KOPT-K1 (cell line): Measurements from ENCODE around the gene OSBPL7.

Source experiments
- H3K27ac ChIP-seq: fragments of 200-600 bp; sonication (generic); 2 replicates; pipeline ENCODE4 v1.5.1; 2016; ENCODE audit warnings: antibody characterized with exemption, mild to moderate bottlenecking, low read depth, low read length; ENCODE audit not compliant: poor library complexity, severe bottlenecking
- H3K36me3 ChIP-seq: fragments of 200-600 bp; sonication (generic); 2 replicates; pipeline ENCODE4 v1.5.1; 2017; ENCODE audit warnings: antibody characterized with exemption, mild to moderate bottlenecking, low read length, moderate library complexity; ENCODE audit not compliant: insufficient read depth
- H3K9me3 ChIP-seq: fragments of 200-600 bp; sonication (generic); 2 replicates; pipeline ENCODE4 v1.5.1; 2017; ENCODE audit warnings: antibody characterized with exemption, low read length, mild to moderate bottlenecking; ENCODE audit not compliant: insufficient read depth, poor library complexity, severe bottlenecking

Gene OSBPL7

DNA sequence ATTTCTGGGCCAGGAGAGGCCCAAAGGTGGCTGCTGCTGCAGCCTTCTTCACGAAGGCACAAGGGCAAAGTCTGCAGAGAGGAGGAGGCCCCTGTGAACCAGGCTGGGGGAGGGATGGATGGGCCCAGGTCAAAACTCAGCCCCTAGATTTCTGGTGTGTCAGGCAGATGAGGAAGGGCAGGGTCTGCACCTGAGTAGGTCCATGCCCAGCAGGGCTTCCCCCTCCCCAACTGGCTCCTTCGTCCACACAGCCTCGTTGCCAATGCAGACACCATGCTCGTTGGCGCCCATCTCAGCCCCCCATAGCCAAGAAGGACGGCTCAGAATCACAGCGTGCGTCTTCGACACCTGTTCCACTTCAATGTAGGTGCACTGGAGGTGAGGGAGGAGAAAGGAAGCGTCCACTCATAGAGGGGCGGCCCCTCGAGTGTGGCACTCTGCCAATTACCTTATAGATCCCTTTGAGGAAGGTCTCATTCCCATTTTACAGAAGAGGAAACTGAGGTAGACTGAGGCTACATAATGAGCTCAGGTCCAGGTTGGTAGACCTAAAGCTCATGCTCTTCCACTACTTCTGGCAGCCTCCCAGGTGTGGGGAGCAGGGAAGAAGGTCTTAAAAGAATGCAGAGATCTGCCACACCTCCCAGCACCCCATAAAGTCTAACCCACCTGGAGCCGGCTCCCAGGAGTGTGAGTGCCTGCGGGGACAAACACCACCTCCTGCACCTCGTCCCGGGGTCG, 18.6 kb upstream of the OSBPL7 start:
- Histone ChIP-seq H3K27ac (peak overlapping the region; percentile 56), H3K36me3 (peaks cover 30% of the 10 kb centered on the region; the same call in 1 of the 2 replicates), H3K9me3 (no peaks in the 10 kb centered on the region)

DNA sequence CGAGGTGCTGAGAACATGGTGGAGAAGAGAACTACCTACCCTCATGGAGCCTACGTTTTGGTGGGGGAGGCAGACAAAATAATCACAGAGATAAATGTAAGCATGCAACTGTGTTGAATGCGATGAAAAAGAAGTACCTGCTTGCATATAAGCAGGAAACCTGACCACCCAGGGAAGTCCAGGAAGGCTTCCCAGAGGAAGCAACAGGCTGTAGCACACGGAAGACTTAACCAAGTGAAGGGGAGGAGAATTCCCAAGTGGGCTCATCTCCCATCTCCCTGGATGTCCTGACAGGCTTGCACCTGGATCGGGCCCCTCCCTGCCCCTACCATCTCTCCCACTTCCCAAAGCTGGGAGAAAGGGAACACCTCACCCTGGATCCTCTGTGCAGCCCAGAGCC, 17.5 kb upstream of the OSBPL7 start:
- H3K9me3 ChIP-seq, result no peaks in the 10 kb centered on the region
- no peak overlapping the region for H3K27ac ChIP-seq
- peaks cover 31% of the 10 kb centered on the region; the same call in 1 of the 2 replicates for H3K36me3 ChIP-seq

DNA sequence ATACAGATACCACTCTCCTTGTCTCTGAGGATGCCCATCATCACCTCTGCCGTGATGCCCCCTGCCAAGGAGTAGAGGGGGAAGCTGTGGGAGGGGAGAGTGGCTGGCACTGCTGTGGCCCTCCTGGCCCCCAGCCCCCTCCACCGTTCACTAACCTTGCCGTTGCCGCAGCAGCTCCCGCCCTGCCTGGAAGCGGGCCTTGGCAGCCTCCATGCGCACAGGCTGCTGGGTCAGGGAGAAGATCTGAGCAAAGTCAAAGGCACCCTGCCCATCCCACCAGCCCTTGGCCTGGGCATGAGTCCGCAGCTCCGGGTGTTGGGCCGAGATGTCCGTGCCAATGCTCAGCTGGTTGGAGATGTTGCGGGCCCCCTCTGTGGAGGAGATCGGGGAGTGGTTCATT, 17.0 kb upstream of the OSBPL7 start:
- no peaks in the 10 kb centered on the region for H3K9me3 ChIP-seq
- no peak overlapping the region for H3K27ac ChIP-seq
- peaks cover 31% of the 10 kb centered on the region; the same call in 1 of the 2 replicates for H3K36me3 ChIP-seq

DNA sequence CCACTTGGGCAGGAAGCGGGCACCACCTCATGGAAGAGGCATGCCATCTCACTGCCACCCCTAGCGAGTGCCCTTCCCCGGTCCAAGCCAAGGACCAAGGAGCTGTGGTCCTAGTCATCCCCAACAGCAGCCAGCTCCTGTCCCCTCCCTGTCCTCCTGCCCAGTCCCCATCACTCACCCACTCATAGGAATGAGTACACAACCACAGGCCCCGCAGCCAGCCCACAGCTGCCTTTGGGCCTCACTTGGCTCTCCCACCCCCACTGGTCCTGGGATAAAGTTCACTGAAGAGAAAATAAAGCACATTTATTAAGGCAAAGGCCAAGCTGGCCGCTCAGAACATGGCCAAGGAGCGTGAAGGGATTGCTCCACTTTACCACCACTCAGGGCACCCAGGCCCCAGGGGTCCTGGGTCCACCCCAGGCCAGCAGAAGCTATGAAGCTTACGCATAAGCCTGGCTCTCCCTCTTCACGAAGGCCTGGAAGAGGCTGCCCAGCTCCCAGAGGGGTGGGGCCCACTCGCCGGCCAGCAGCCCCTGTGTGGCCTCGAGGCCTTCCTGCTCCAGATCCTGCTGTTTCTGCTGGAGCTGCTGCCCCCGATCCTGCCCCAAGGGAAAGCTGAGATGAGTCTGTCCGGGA, 15.9 kb upstream of the OSBPL7 start:
- Histone ChIP-seq H3K27ac (no peak overlapping the region), H3K36me3 (peaks cover 31% of the 10 kb centered on the region; the same call in 1 of the 2 replicates)

DNA sequence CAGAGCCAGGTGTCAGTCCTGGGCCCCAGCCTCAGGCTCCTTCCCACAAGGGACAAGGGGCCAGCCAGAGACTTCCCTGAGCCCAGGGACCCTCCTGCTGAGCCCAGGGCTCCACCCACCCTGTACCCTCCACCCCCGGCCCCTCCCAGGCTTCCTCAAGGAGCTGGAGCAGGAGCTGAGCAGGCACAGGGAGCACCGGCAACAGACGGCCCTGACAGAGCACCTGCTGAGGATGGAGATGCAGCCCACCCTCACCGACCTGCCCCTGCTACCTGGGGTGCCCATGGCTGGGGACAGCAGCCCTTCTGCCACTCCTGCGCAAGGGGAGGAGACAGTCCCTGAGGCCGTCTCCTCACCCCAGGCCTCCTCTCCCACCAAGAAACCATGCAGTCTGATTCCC, 15.0 kb upstream of the OSBPL7 start:
- Histone ChIP-seq H3K9me3 (no peaks in the 10 kb centered on the region), H3K27ac (no peak overlapping the region), H3K36me3 (peaks cover 31% of the 10 kb centered on the region; the same call in 1 of the 2 replicates)

More for the DNA sequence above, 15.9 kb upstream of the OSBPL7 start:
- no peaks in the 10 kb centered on the region for H3K9me3 ChIP-seq

DNA sequence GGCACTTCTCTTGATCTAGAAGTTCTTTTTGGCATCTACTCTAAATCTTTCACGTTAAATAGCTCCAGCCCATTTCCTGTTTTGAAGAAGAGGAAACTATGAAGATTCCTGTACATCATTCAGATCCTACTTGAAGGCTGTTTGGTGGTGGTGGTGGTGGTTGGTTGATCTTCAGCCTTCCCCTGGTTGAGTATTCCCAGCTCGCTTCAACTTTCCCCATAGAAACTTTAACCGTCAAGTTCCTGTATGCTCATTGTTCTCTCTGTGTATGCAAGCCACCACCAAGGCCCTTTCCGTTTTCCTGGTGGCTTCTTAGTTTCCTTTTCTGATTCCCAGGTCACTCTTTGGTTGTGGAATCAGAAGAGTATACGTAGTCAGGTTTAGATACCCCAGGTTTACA, 13.2 kb upstream of the OSBPL7 start:
- no peaks in the 10 kb centered on the region for H3K9me3 ChIP-seq
- H3K36me3 ChIP-seq, result peaks cover 31% of the 10 kb centered on the region; the same call in 1 of the 2 replicates
- no peak overlapping the region for H3K27ac ChIP-seq

DNA sequence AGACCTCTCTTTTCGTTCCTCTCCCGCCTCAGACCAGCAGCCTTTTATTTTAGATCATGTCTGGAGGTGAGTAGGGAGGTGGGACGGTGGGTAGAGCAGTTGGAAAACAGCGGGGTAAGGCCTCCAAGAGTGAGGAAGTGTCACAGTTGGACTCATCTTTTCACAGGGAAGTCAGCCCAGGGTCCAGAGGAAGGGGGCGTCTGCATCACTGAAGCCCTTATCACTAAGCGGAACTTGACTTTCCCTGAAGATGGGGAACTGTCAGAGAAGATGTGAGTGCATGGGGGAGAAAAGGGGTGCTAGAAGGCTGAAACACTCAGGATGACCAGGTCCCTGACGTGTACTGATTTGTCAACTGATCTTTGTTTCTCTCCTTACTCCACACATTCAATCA, 10.3 kb upstream of the OSBPL7 start:
- peak overlapping the region; percentile 82 for H3K27ac ChIP-seq

DNA sequence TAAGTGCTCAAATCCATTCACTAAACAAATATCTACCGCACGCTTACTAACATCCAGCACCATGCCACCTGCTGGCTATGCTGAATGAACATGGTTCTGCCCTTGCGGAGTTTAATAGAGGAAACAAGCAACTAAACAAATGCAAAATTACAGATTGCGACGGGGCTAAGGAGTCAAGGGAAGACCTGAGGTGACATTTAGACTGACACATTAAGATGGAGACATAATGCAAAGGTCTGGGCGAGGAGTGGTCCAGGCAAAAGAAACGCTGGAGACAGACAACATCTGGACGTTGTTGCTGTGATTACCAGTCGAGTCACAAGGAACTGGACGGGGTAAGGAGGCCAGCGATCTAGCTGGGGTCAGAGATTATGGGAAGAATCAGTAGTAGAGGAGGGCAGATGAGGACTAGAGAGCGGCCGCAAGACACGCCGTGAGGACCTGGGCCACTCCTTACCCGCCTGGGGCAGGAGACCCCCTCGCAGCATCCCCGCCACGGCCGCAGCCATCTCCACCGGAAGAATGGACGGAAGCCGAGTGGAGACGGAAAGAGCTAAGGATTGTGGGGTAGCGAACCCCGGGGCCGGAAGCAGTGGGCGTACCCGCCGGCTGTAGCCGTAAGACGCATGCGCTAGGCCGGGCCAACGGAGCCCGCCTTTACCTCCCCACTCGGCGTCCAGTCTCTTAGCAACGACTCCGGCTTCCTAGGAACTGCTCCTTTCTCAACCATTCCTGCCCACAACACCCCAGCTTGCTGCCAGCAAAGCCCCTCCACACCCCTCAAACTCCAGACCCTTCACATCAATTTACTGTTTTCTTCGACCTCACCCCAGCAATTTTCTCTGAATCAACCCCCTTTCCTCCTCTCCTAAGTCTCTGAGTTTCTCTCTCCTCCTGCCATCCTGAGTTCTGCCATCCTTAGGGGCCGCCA, 9.7 kb upstream of the OSBPL7 start, which contains the start of the genes LRRC46 and MRPL10:
LRRC46 (plus strand) TSS at position 668 of the 931 bp plus-strand sequence. CDS start 320 bp downstream, outside the sequence.
MRPL10 (minus strand) TSS at position 539 of the 931 bp plus-strand sequence; CDS start at position 509, 30 bp downstream.
- peaks cover 39% of the 10 kb centered on the region for H3K36me3 ChIP-seq
- peak within 1 kb of the TSS; percentile 82 for H3K27ac ChIP-seq
- no peaks in the 10 kb centered on the region for H3K9me3 ChIP-seq

More for the DNA sequence above, 10.3 kb upstream of the OSBPL7 start:
- peaks cover 35% of the 10 kb centered on the region for H3K36me3 ChIP-seq
- no peaks in the 10 kb centered on the region for H3K9me3 ChIP-seq

DNA sequence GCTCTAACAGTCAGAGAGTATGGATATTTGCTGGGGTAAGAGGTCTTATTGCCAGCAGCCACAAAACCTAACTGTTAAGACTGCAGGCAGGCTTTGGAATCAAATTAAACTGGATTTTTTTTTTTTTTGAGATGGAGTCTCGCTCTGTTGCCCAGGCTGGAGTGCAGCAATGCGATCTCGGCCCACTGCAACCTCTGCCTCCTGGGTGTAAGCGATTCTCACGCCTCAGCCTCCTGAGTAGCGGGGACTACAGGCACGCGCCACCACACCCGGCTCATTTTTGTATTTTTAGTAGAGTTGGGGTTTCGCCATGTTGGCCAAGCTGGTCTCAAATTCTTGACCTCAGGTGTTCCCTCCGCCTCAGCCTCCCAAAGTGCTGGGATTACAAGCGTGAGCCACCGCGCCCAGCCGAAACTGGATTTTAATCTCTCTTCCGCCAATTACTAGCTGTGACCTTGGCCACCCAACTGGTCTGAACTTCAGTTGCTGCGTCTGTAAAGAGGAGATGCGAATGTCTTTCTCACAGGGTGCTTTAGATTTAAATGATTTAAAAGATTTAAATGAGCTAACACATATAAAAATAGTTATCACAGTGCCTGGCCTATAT, 8.9 kb upstream of the OSBPL7 start:
- H3K36me3 ChIP-seq, result peaks cover 39% of the 10 kb centered on the region
- H3K27ac ChIP-seq, result peak overlapping the region; percentile 82
- H3K9me3 ChIP-seq, result no peaks in the 10 kb centered on the region

DNA sequence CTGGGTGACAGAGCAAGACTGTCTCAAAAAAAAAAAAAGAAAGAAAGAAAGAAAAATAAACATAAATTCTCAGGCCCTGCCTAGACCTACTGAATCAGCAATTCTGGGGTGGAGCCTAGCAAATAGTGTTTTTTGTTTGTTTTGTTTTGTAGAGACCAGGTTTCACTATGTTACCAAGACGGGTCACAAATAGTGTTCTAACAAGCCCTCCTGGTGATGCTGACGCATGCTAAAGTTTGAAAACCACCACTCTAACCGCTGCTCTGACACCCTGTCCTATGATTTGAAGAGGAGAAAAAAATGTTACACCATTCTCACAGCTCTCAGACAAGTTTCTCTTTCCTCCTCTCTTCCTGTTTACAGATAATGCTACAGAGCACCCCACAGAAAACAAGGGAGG, 8.3 kb upstream of the OSBPL7 start:
- no peaks in the 10 kb centered on the region for H3K9me3 ChIP-seq
- no peak overlapping the region for H3K27ac ChIP-seq
- peaks cover 41% of the 10 kb centered on the region for H3K36me3 ChIP-seq

DNA sequence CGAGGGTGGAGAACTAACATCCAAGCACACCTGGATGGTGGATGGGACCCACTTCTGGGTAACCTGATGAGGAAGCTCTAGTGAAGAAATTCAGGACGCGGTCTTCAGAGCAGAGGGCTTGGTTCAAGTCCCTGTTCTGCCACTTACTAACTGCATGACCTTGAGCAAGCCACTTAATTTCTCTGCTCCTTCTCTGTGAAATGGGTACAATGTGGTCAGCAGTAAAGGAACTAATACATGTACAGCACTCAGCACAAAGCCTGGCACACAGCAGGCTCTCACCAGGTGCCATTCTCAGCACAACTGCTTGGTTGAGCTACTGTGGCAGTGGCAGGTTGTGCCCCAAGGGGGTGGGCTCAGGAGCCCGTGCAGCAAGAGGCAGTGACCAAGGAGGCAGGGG, 1.9 kb upstream of the OSBPL7 start:
- H3K36me3 ChIP-seq, result peaks cover 58% of the 10 kb centered on the region
- no peaks in the 10 kb centered on the region for H3K9me3 ChIP-seq
- no peak overlapping the region for H3K27ac ChIP-seq

DNA sequence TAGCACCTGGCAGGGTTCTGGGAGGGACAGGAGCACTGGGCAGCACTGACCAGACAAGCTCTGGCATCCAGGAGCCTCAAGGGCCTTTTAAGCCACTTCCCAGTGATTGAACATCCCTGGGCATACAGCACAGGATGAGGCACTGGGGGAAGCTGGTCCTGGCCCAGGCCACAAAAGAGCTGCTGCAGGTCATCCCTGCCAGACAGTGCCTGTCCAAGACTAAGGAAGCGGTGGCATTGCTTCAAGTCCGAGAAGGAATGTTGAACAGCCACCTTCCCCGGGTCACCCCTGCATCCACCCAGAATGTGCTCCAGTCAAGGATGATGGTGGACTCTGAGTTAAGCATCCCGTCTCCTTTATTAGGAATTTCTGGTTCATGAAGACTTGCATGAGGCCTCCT, 1.2 kb upstream of the OSBPL7 start:
- peaks cover 58% of the 10 kb centered on the region for H3K36me3 ChIP-seq
- no peaks in the 10 kb centered on the region for H3K9me3 ChIP-seq
- H3K27ac ChIP-seq, result no peak overlapping the region

DNA sequence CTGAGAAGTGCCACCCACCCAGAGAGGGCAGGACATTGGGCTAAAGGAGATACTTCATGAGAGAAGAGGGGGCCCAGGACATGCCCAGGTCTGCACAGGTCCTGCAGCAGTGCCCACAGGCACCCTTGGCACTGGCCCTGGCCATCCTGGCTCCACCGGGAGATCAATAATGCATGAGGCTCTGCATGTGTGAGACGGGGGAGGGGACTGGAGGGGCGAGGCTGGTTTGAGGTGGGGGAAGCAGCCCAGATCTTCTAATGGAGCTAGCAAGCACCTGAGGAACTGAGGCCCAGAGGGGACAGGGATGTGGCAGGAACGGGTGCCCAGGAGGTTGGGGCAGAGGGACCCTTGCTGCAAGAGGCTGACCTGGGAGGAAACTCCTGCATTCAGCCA, 567 bp downstream of the OSBPL7 start:
- H3K36me3 ChIP-seq, result peaks cover 59% of the 10 kb centered on the region
- H3K9me3 ChIP-seq, result no peaks in the 10 kb centered on the region
- H3K27ac ChIP-seq, result peak overlapping the region; percentile 63

DNA sequence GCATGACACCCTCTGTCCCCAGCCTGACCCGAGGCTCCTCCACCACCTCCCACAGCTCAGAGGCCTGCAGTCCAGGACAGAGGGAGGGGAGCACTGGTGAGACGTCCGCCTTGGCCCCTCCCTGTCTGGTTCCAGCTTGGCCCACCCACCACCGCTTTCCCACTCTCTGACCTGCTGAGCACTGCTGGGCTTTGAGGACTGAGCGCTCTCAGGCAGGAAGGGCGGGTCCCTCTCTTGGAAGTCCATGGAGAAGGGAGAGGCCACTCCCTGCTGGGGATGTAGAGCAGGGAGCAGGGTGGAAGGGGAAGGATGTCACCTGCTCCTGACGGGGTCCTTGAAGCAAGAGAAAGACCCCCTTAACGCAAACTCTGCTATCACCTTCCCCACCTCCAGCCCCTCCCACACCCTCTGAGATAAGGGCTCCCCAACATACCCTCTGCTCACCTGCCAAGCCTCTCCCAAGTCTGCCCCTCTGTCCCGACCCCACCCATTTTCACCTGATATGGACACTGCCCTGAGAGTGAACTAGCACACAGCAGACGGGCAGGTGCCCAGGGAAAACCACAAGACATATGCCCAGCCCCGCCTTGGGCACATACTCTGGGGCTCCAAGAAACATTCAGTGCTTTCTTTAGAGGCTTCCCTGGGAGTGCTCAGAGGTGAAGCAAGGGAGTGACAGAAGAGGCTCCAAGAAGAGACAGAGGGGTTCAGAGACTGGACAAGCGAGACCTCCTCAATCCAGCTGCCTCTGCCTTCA, 1.4 kb downstream of the OSBPL7 start:
- Histone ChIP-seq H3K27ac (no peak overlapping the region), H3K36me3 (peaks cover 61% of the 10 kb centered on the region), H3K9me3 (no peaks in the 10 kb centered on the region)
